GM21723 (cell line): ENCODE data around the gene MARS1.
"Not testable (repeated sequence)": the region's sequence is repeated elsewhere in the genome, so short reads cannot be mapped to it uniquely, and the experiment has no call there.

Experiments used
- ATAC-seq: cut with Tn5 transposase; IDR thresholded peaks from one replicate; pipeline ENCODE4 v1.9.1; 2021; ENCODE audit warnings: mild to moderate bottlenecking, moderate library complexity; ENCODE audit not compliant: unreplicated experiment

MARS1 gene

GRCh38 chr12:57489157-57489641 lies 1.3 kb downstream of the MARS1 start:
- ATAC-seq: no peak

- no peak for ATAC-seq
Observed at GRCh38 chr12:57490126-57490525, 2.3 kb downstream of the MARS1 start.

GRCh38 chr12:57491393-57492280 lies 3.8 kb downstream of the MARS1 start:
- no peak for ATAC-seq

- ATAC-seq: not testable (repeated sequence)
Observed at GRCh38 chr12:57495051-57495701, 7.3 kb downstream of the MARS1 start.

- no peak for ATAC-seq
Observed at GRCh38 chr12:57496822-57497221, 9.0 kb downstream of the MARS1 start.

- ATAC-seq: no peak
Observed at GRCh38 chr12:57497223-57498131, 9.6 kb downstream of the MARS1 start.

- ATAC-seq: no peak
Observed at GRCh38 chr12:57498132-57498502, 10.2 kb downstream of the MARS1 start.

- no peak for ATAC-seq
Observed at GRCh38 chr12:57498571-57498970, 10.7 kb downstream of the MARS1 start.

- no peak for ATAC-seq
Observed at GRCh38 chr12:57500213-57500612, 12.3 kb downstream of the MARS1 start.

GRCh38 chr12:57502311-57502969 lies 14.6 kb downstream of the MARS1 start:
- not testable (repeated sequence) for ATAC-seq

GRCh38 chr12:57506541-57506940 lies 18.7 kb downstream of the MARS1 start:
- not testable (repeated sequence) for ATAC-seq

- ATAC-seq: not testable (repeated sequence)
Observed at GRCh38 chr12:57507796-57508195, 19.9 kb downstream of the MARS1 start.

- ATAC-seq: no peak
Observed at GRCh38 chr12:57511161-57511560, 23.3 kb downstream of the MARS1 start.

GRCh38 chr12:57511588-57512325 lies 23.9 kb downstream of the MARS1 start:
- ATAC-seq: no peak

GRCh38 chr12:57512665-57513064 lies 24.8 kb downstream of the MARS1 start:
- ATAC-seq: no peak

- no peak for ATAC-seq
Observed at GRCh38 chr12:57513266-57513665, 25.4 kb downstream of the MARS1 start.

GRCh38 chr12:57513677-57514076 lies 25.8 kb downstream of the MARS1 start:
- not testable (repeated sequence) for ATAC-seq

- ATAC-seq: not testable (repeated sequence)
Observed at GRCh38 chr12:57514246-57514645, 26.4 kb downstream of the MARS1 start.

GRCh38 chr12:57514720-57515407 lies 27.0 kb downstream of the MARS1 start:
- no peak for ATAC-seq
